MCF 10A (cell line): ENCODE measurements around the gene ASIC3. TPM values are rescaled to one million over a fixed set of nuclear protein-coding genes. Genes with fewer than 3 reads are reported as not detected.

Experiments used
- BruUV-seq: library from RNA; stranded (reverse); fragments of 400-500 nt; replicated peaks from 2 replicates; lab custom pipeline; 2021; lab: Mats Ljungman, UMichigan
- CTCF ChIA-PET: fragments of 300-600 bp; sonication (Branson Sonifier 250); formaldehyde crosslinking; extraction: SDS; loops from one replicate; lab custom pipeline; 2021; ENCODE audit warnings: antibody characterized with exemption, inconsistent platforms; lab: Yijun Ruan, JAX
- POLR2A ChIA-PET: fragments of 300-600, 350-650 bp; sonication (Branson Sonifier 250); formaldehyde crosslinking; extraction: SDS; loops from one replicate; lab custom pipeline; 2020; ENCODE audit warnings: antibody characterized with exemption, inconsistent platforms; lab: Yijun Ruan, JAX
- DNase-seq: peaks from one replicate; pipeline ENCODE4 v3.0.0-alpha.2; 2018; ENCODE audit not compliant: unreplicated experiment
- H3K27ac Mint-ChIP-seq: one replicate; pipeline ENCODE4 v1.8.0; 2022; ENCODE audit warnings: mild to moderate bottlenecking, low read depth, mixed read lengths; ENCODE audit not compliant: unreplicated experiment
- H3K27me3 Mint-ChIP-seq: one replicate; pipeline ENCODE4 v1.8.0; 2022; ENCODE audit warnings: mixed read lengths; ENCODE audit not compliant: insufficient read depth, unreplicated experiment
- H3K36me3 Mint-ChIP-seq: one replicate; pipeline ENCODE4 v1.8.0; 2022; ENCODE audit warnings: mild to moderate bottlenecking, moderate library complexity, mixed read lengths; ENCODE audit not compliant: insufficient read depth, unreplicated experiment
- H3K4me1 Mint-ChIP-seq: one replicate; pipeline ENCODE4 v1.8.0; 2022; ENCODE audit warnings: mixed read lengths; ENCODE audit not compliant: insufficient read depth, unreplicated experiment
- H3K4me3 Mint-ChIP-seq: one replicate; pipeline ENCODE4 v1.8.0; 2022; ENCODE audit warnings: mild to moderate bottlenecking, moderate library complexity, mixed read lengths; ENCODE audit not compliant: unreplicated experiment
- H3K9me3 Mint-ChIP-seq: one replicate; pipeline ENCODE4 v1.8.0; 2022; ENCODE audit warnings: mixed read lengths; ENCODE audit not compliant: unreplicated experiment
- CTCF ChIP-seq: fragments of 200-600 bp; IDR thresholded peaks from one replicate; pipeline ENCODE4 v1.8.0; 2022; ENCODE audit warnings: antibody characterized with exemption, mild to moderate bottlenecking; ENCODE audit not compliant: unreplicated experiment
- intact Hi-C: fragments of 100-400 bp; cut with micrococcal nuclease; formaldehyde crosslinking; loops from 2 replicates; pipeline ENCODE4 v1.14.1; 2022
- total RNA-seq: library from RNA; stranded (reverse); gene quantifications from 2 replicates; pipeline ENCODE4 v1.2.3, GENCODE V29; 2022

Gene ASIC3
- total RNA-seq, 1 experiment from 2014 or later = 3.9 TPM

GRCh38 chr7:151017370-151017952 is 30.9 kb upstream of the ASIC3 start:
- TF ChIP-seq CTCF = no peak
- H3K27me3 Mint-ChIP-seq = peaks cover 23% of the 10 kb centered on the region
- H3K9me3 Mint-ChIP-seq = no peaks in the 10 kb centered on the region
- no peak overlapping the region for H3K27ac Mint-ChIP-seq
- DNase-seq = no peak
- ChIA-PET POLR2A (no interaction called here), CTCF (interaction anchor here (0.6 to 3.7 kb wide), 16 partner anchors 8 to 124 kb away, joined by 3 to 16 read pairs (median 4); partner anchors contain the start of gene ABCB8)
- H3K4me1 Mint-ChIP-seq = peaks cover 13% of the 10 kb centered on the region
- H3K36me3 Mint-ChIP-seq = no peaks in the 10 kb centered on the region
- no TSS peak for BruUV-seq
- intact Hi-C loops = loop anchor here (5.0 kb wide), 1 partner anchor 50 kb away; no protein-coding TSS in a partner anchor
- H3K4me3 Mint-ChIP-seq = no peak overlapping the region

DNA sequence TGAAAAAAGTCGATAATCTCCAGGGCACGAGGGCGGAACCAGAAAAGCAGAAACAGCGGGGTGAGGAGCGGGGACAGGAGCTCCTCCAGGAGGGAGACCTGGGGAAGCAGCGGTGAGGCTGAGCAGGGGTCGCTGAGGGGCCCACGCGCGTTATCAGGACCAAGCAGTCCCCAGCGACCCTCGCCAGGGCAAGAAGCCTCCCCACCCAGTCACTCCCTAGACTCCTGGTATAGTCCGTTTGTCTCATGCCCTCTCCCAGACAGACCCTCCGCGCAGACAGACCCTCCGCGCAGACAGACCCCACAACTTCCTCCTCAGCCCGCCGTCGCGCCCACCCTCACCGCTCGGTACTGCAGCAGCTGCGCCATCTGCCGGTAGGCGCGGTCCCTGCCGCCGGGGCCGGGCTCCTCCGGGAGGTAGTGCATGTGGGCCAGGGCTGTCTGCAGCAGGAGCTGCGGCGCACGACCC is 30.3 kb upstream of the ASIC3 start:
- BruUV-seq = no TSS peak
- ChIA-PET CTCF (interaction anchor here (0.6 to 3.7 kb wide), 20 partner anchors 8 to 648 kb away, joined by 3 to 16 read pairs (median 3); partner anchors contain the start of gene ABCB8), POLR2A (no interaction called here)
- TF ChIP-seq CTCF = peak; percentile 85
- peaks cover 23% of the 10 kb centered on the region for H3K27me3 Mint-ChIP-seq
- H3K9me3 Mint-ChIP-seq = no peaks in the 10 kb centered on the region
- DNase-seq = peak; percentile 23
- H3K27ac Mint-ChIP-seq = no peak overlapping the region
- intact Hi-C loops = loop anchor here (5.0 kb wide), 1 partner anchor 51 kb away; no protein-coding TSS in a partner anchor
- H3K36me3 Mint-ChIP-seq = no peaks in the 10 kb centered on the region
- peaks cover 10% of the 10 kb centered on the region for H3K4me1 Mint-ChIP-seq
- H3K4me3 Mint-ChIP-seq = peak overlapping the region; percentile 15

GRCh38 chr7:151018421-151019129 is 29.8 kb upstream of the ASIC3 start:
- no peak overlapping the region for H3K27ac Mint-ChIP-seq
- no peaks in the 10 kb centered on the region for H3K9me3 Mint-ChIP-seq
- peaks cover 23% of the 10 kb centered on the region for H3K27me3 Mint-ChIP-seq
- H3K4me3 Mint-ChIP-seq = peak overlapping the region; percentile 15
- ChIA-PET CTCF (interaction anchor here (0.6 to 3.7 kb wide), 15 partner anchors 8 to 648 kb away, joined by 3 to 16 read pairs (median 4); partner anchors contain the start of gene ABCB8), POLR2A (interaction anchor here (1.2 kb wide), 1 partner anchor 10 kb away, joined by 3 read pairs; the partner anchor contains the start of gene ABCB8)
- peaks cover 10% of the 10 kb centered on the region for H3K4me1 Mint-ChIP-seq
- intact Hi-C loops = loop anchor here (5.0 kb wide), 1 partner anchor 51 kb away; no protein-coding TSS in a partner anchor
- no peak for TF ChIP-seq CTCF
- no peak for DNase-seq
- BruUV-seq = no TSS peak
- no peaks in the 10 kb centered on the region for H3K36me3 Mint-ChIP-seq

DNA sequence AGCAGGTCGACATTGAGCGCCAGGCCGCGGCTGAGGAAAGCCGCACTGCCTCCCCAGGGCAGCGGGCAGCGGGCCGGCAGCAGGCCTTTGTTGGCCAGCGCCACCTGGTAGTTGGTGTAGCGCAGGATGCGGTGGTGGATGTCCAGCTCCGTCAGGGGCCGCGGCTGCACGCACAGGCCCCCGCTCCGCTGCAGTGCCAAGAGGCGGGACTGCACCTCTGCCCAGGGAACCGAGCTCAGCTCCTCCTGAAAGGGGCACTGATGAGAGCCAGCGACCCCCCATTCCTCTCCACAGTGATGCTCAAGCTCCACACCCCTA is 29.2 kb upstream of the ASIC3 start:
- no peak overlapping the region for H3K4me3 Mint-ChIP-seq
- H3K27me3 Mint-ChIP-seq = peaks cover 23% of the 10 kb centered on the region
- no peak overlapping the region for H3K27ac Mint-ChIP-seq

More for the DNA sequence above, 29.2 kb upstream of the ASIC3 start:
- Mint-ChIP-seq H3K36me3 (no peaks in the 10 kb centered on the region), H3K4me1 (peaks cover 10% of the 10 kb centered on the region), H3K9me3 (no peaks in the 10 kb centered on the region)
- ChIA-PET POLR2A (interaction anchor here (1.2 kb wide), 1 partner anchor 9 kb away, joined by 3 read pairs; the partner anchor contains the start of gene ABCB8), CTCF (interaction anchor here (0.6 to 3.7 kb wide), 9 partner anchors 8 to 195 kb away, joined by 3 to 16 read pairs (median 6); partner anchors contain the start of gene ABCB8)
- intact Hi-C loops = loop anchor here (5.0 kb wide), 1 partner anchor 52 kb away; no protein-coding TSS in a partner anchor
- TF ChIP-seq CTCF = no peak
- BruUV-seq = no TSS peak
- DNase-seq = no peak
